HepG2 (cell line): ENCODE measurements around the gene TOGARAM1. TPM values are rescaled to one million over a fixed set of nuclear protein-coding genes. Genes with fewer than 3 reads are reported as not detected.
A peak's percentile ranks its signal among the peaks of the same experiment; 100 is the strongest.

ENCODE experiments used
- ARID4A ChIP-seq: sonication (generic); formaldehyde crosslinking; IDR thresholded peaks from 2 replicates; pipeline ENCODE4 v1.5.0; 2020; ENCODE audit warnings: mild to moderate bottlenecking, missing genetic modification reagents, borderline replicate concordance
- FLYWCH1 ChIP-seq: sonication (generic); formaldehyde crosslinking; IDR thresholded peaks from 2 replicates; pipeline ENCODE4 v1.8.1; 2023; ENCODE audit warnings: mild to moderate bottlenecking, missing genetic modification reagents
- GATA4 ChIP-seq: sonication (generic); IDR thresholded peaks from 2 replicates; pipeline ENCODE4 v1.6.1; 2016; ENCODE audit warnings: antibody characterized with exemption, low read depth, borderline replicate concordance
- GTF2F1 ChIP-seq: fragments of 150-350 bp; IDR thresholded peaks from 2 replicates; pipeline ENCODE4 v1.6.1; 2014; ENCODE audit warnings: low read length
- KAT8 ChIP-seq: IDR thresholded peaks from 2 replicates; pipeline ENCODE4 v1.6.1; 2016; ENCODE audit warnings: missing genetic modification reagents, missing compliant biosample characterization
- PRMT3 ChIP-seq: sonication (generic); formaldehyde crosslinking; IDR thresholded peaks from 2 replicates; pipeline ENCODE4 v1.8.1; 2022; ENCODE audit warnings: low read depth, mild to moderate bottlenecking, moderate library complexity, missing genetic modification reagents, borderline replicate concordance
- RFXAP ChIP-seq: sonication (generic); formaldehyde crosslinking; IDR thresholded peaks from 2 replicates; pipeline ENCODE4 v1.4.0; 2020; ENCODE audit warnings: missing genetic modification reagents, borderline replicate concordance
- SUZ12 ChIP-seq: fragments of 150-350 bp; IDR thresholded peaks from 2 replicates; pipeline ENCODE4 v1.6.1; 2014; ENCODE audit warnings: low read depth, low read length
- UBTF ChIP-seq: sonication (generic); formaldehyde crosslinking; IDR thresholded peaks from 2 replicates; pipeline ENCODE4 v1.4.0; 2020; ENCODE audit warnings: mild to moderate bottlenecking, missing genetic modification reagents
- ZNF281 ChIP-seq: sonication (generic); formaldehyde crosslinking; IDR thresholded peaks from 2 replicates; pipeline ENCODE4 v1.4.0; 2020; ENCODE audit warnings: missing genetic modification reagents, borderline replicate concordance
- ZNF616 ChIP-seq: sonication (generic); formaldehyde crosslinking; IDR thresholded peaks from 2 replicates; pipeline ENCODE4 v1.5.0; 2020; ENCODE audit warnings: low read depth, mild to moderate bottlenecking, missing genetic modification reagents
- ZNF646 ChIP-seq: sonication (generic); formaldehyde crosslinking; IDR thresholded peaks from 2 replicates; pipeline ENCODE4 v1.9.0; 2021; ENCODE audit warnings: mild to moderate bottlenecking, missing genetic modification reagents
- polyA plus RNA-seq, 8 experiments: library from polyadenylated mRNA; depleted of rRNA in 3 of 8; stranded (reverse) in 7 of 8; unstranded in 1 of 8; fragments of >200 nt; fragmentation: Illumina TruSeq in 4 of 8; extraction: Trizol in 4 of 8; gene quantifications; 2 replicates each; pipeline versions ENCODE4 v1.2.1 to v1.2.3, GENCODE V29; 2011 to 2016; ENCODE audit warnings: low read depth in 4 of 8, missing spikeins in 1 of 8, mixed read lengths in 1 of 8; ENCODE audit not compliant: insufficient read depth in 1 of 8
- total RNA-seq, 5 experiments: library from RNA; depleted of rRNA; stranded (reverse); fragments of >200 nt; fragmentation: Illumina TruSeq; extraction: Trizol; gene quantifications; 2 replicates each; pipeline ENCODE4 v1.2.3, GENCODE V29; 2016; ENCODE audit warnings: low read depth in 1 of 5

The TOGARAM1 gene
- total and polyA plus RNA-seq, 2 of the 13 experiments (the other 11 are each of a cell fraction or from before 2014, with no cell fraction given), result 5.6 to 9.8 TPM

DNA sequence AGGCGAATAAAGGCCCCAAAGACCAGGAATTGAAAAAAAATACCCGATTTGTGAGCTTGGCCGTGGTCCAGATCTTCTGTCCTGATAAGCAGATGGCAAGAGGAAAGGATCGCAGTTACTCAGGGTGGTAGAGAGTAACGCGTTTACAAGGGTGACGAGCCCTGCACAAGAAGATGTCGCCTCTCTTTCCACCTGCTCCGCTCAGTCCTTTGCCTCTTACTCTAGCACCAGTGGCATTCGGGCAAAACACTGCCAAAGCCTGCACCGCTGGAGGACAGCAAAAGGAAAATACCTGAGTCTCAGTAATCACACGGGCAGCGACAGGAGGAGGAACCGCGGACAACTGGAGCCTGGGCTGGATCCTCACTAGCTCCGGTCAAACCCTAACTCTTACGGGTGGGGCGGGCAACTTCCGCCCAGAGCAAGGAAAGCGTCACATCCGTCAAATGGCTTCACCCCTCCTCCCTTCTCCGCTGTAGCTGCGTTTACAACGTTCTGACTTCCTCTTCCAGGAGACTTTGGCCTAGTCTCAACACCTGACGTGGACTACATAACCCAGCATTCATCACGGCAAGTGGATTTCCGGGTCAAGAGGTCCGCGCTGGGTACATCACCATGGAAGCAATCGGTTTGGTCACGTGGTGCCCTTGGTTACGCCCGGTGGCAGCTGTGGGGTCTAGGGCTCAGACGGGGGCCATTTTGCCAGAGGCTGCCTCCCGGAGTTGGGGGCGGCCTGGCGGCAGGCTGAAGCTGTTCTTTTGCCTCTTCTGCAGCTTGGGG is at the start of gene TOGARAM1, which contains the start of gene KLHL28 (continued):
- TF ChIP-seq ARID4A (peak; percentile 98), PRMT3 (CRISPR knock-in tag) (no peak), SUZ12 (peak; percentile 67), ZNF616 (CRISPR knock-in tag) (no peak), ZNF281 (CRISPR knock-in tag) (peak; percentile 87), GATA4 (peak; percentile 39; the same call in 1 of the 2 replicates), RFXAP (CRISPR knock-in tag) (peak; percentile 55; the same call in 1 of the 2 replicates), ZNF646 (CRISPR knock-in tag) (no peak), GTF2F1 (no peak), UBTF (CRISPR knock-in tag) (peak; percentile 34; the same call in 1 of the 2 replicates), KAT8 (CRISPR knock-in tag) (peak; percentile 96), FLYWCH1 (CRISPR knock-in tag) (no peak)
